Measurements from ENCODE around the gene FSHR.

The FSHR gene

GRCh38 chr2:49178656-49179055, 24.3 kb upstream of the FSHR start:
- no peak for TF ChIP-seq ZFX (IDR thresholded peaks at IDR 0.05)
- TF ChIP-seq, protein P1, sequence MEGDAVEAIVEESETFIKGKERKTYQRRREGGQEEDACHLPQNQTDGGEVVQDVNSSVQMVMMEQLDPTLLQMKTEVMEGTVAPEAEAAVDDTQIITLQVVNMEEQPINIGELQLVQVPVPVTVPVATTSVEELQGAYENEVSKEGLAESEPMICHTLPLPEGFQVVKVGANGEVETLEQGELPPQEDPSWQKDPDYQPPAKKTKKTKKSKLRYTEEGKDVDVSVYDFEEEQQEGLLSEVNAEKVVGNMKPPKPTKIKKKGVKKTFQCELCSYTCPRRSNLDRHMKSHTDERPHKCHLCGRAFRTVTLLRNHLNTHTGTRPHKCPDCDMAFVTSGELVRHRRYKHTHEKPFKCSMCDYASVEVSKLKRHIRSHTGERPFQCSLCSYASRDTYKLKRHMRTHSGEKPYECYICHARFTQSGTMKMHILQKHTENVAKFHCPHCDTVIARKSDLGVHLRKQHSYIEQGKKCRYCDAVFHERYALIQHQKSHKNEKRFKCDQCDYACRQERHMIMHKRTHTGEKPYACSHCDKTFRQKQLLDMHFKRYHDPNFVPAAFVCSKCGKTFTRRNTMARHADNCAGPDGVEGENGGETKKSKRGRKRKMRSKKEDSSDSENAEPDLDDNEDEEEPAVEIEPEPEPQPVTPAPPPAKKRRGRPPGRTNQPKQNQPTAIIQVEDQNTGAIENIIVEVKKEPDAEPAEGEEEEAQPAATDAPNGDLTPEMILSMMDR (conservative IDR thresholded peaks at IDR 0.05): no peak
- no peak overlapping the region for H3K27ac ChIP-seq

DNA sequence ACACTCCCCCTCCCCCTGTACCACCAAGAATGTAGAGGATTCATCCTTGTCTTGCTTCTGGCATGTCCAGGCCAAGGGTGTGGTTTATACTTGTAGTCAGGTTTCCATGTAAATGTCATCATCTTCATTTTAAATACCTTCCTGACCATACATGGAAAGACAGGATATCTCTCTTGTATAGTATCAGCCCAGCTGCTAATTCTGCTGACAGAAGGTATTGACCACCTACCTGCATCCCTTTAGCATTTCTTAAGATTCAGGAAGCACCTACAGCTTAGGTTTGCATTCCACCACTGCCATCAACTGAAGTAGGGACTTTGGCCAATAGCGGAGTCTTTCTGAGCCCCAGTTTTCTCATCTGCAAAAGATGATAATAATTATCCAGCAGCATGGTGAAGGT, 22.9 kb upstream of the FSHR start:
- TF ChIP-seq, protein P1 (conservative IDR thresholded peaks at IDR 0.05): no peak
- no peak overlapping the region for H3K27ac ChIP-seq

DNA sequence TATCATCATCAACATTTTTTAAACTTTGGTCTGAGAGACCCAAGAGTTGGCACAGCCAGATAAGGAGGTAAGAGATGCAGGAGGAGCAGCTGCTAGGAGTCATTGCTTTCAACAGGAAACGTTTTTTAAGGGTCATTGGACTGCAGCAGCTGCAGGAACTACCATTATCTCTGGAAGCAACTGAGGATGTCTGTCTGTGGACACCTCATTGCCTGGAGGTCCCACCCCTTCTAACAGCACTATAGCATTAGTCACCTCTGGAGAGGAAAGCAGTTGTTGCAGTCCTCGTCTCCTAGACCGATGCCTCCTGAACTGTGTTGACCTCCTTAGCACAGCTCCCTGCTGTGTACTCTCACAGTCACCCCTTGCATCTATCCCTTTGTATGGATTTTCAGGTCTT, 21.5 kb upstream of the FSHR start:
- no peak overlapping the region for H3K27ac ChIP-seq
- TF ChIP-seq, protein P1 (conservative IDR thresholded peaks at IDR 0.05): no peak
- no peak for TF ChIP-seq ZFX (IDR thresholded peaks at IDR 0.05)

GRCh38 chr2:49174750-49175149, 20.4 kb upstream of the FSHR start:
- no peak for TF ChIP-seq ZFX (IDR thresholded peaks at IDR 0.05)
- TF ChIP-seq, protein P1 (conservative IDR thresholded peaks at IDR 0.05): no peak

GRCh38 chr2:49167131-49167530, 12.8 kb upstream of the FSHR start:
- TF ChIP-seq, protein P1 (conservative IDR thresholded peaks at IDR 0.05): no peak
- TF ChIP-seq ZFX (IDR thresholded peaks at IDR 0.05): no peak
- H3K27ac ChIP-seq: no peak overlapping the region

More at GRCh38 chr2:49174750-49175149, 20.4 kb upstream of the FSHR start:
- H3K27ac ChIP-seq: no peak overlapping the region

DNA sequence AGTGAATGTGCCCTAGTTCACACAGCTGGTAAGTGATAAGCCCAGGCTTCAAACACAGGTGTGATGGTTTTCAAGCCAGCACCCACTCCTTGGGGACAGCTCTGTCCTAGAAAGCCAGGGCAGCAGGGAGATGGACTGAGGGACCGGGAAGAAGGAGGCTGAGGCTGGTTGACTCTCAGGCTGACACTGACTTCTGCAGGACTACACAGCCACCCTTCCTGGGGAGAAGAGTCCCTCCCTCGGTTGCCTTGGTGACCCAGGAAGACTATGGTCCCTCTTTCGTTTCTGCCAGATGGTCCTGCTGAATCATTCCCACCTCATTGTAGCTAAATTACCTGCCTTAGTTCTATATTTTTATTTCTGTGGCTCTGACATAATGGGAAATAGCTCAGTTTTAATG, 11.3 kb upstream of the FSHR start:
- no peak overlapping the region for H3K27ac ChIP-seq
- no peak for TF ChIP-seq ZFX (IDR thresholded peaks at IDR 0.05)
- TF ChIP-seq, protein P1 (conservative IDR thresholded peaks at IDR 0.05): no peak

DNA sequence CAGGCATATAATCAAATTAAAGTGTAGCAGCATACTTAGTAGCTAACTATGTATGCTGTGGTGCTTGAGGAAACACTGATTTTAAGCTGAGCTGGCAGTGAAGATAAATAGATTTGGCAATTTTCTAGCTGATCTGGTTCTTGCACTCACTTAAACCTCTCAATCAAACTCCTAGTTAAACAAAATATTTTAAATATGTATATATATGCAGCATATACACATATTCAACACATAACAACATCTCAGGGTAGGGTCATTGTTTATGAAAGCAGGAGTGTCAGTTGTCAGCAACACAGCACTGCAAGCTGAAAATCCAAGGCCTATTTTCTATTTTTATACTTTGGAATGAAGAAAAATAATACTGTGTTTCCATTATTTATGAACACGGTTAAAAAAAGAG, 10.4 kb upstream of the FSHR start:
- TF ChIP-seq ZFX (IDR thresholded peaks at IDR 0.05): no peak
- TF ChIP-seq, protein P1 (conservative IDR thresholded peaks at IDR 0.05): no peak
- H3K27ac ChIP-seq: no peak overlapping the region
